CD4-positive, CD25-positive, alpha-beta regulatory T cell (primary cell): ENCODE data around the gene NYAP2. TPM values are rescaled to one million over a fixed set of nuclear protein-coding genes. Genes with fewer than 3 reads are reported as not detected.

Experiments used
- ATAC-seq, 2 donors: fragments of 150-1000 bp; cut with Tn5 transposase; one replicate each; pipeline ENCODE4 v1.10.0; 2021; ENCODE audit warnings: low read depth in 2 of 2, moderate number of reproducible peaks in 2 of 2, moderate library complexity in 1 of 2
- DNase-seq, 3 donors: peaks; one replicate each; pipeline versions ENCODE4 v3.0.0 to v3.0.0-alpha.2; 2012 to 2022; ENCODE audit warnings: mixed read lengths in 1 of 3
- H3K27ac ChIP-seq: one replicate; pipeline ENCODE4 v1.7.0; 2013; ENCODE audit warnings: mild to moderate bottlenecking, low read length; ENCODE audit not compliant: insufficient read depth, poor library complexity, severe bottlenecking
- H3K27me3 ChIP-seq: one replicate; pipeline ENCODE4 v1.7.0; 2013; ENCODE audit warnings: low read length; ENCODE audit not compliant: control insufficient read depth, insufficient read depth
- H3K36me3 ChIP-seq: one replicate; pipeline ENCODE4 v1.7.0; 2013; ENCODE audit warnings: mild to moderate bottlenecking, low read length, moderate library complexity; ENCODE audit not compliant: control insufficient read depth, insufficient read depth
- H3K4me1 ChIP-seq: 2 replicates; pipeline ENCODE4 v1.7.0; 2013; ENCODE audit warnings: mild to moderate bottlenecking, low read length; ENCODE audit not compliant: insufficient read depth, control insufficient read depth, poor library complexity, severe bottlenecking
- H3K4me3 ChIP-seq: one replicate; pipeline ENCODE4 v1.7.0; 2013; ENCODE audit warnings: low read depth, mild to moderate bottlenecking, low read length, moderate library complexity
- H3K9me3 ChIP-seq, 2 experiments: 1 replicate in 1 of 2; 2 replicates in 1 of 2; pipeline ENCODE4 v1.7.0; 2013; ENCODE audit warnings: low read length in 2 of 2, mild to moderate bottlenecking in 1 of 2, moderate library complexity in 1 of 2; ENCODE audit not compliant: control insufficient read depth in 2 of 2
- H3K27ac Mint-ChIP-seq, 3 donors: one replicate each; pipeline ENCODE4 v1.8.0; 2020 to 2022; ENCODE audit warnings: mild to moderate bottlenecking in 3 of 3, mixed read lengths in 3 of 3, moderate library complexity in 2 of 3
- H3K27me3 Mint-ChIP-seq: one replicate; pipeline ENCODE4 v1.8.0; 2022; ENCODE audit warnings: mild to moderate bottlenecking, mixed read lengths
- H3K36me3 Mint-ChIP-seq: one replicate; pipeline ENCODE4 v1.8.0; 2020; ENCODE audit warnings: mixed read lengths
- H3K4me1 Mint-ChIP-seq, 4 donors: one replicate each; pipeline ENCODE4 v1.8.0; 2020 to 2022; ENCODE audit warnings: mixed read lengths in 4 of 4, mild to moderate bottlenecking in 1 of 4
- H3K4me3 Mint-ChIP-seq, 4 donors: one replicate each; pipeline ENCODE4 v1.8.0; 2020 to 2022; ENCODE audit warnings: mild to moderate bottlenecking in 4 of 4, mixed read lengths in 4 of 4, moderate library complexity in 3 of 4
- H3K9me3 Mint-ChIP-seq, 7 donors: one replicate each; pipeline ENCODE4 v1.8.0; 2020 to 2022; ENCODE audit warnings: mixed read lengths in 7 of 7, mild to moderate bottlenecking in 3 of 7, moderate library complexity in 2 of 7
- polyA plus RNA-seq, 4 donors: library from polyadenylated mRNA; unstranded; fragments of 300-500 nt; fragmentation: Illumina TruSeq; gene quantifications; one replicate each; pipeline ENCODE4 v1.2.3, GENCODE V29; 2021
- total RNA-seq: library from RNA; stranded (reverse); gene quantifications from one replicate; pipeline ENCODE4 v1.2.3, GENCODE V29; 2022

The NYAP2 gene
- total and polyA plus RNA-seq, 5 donors from 2014 or later = 0.20 TPM; not detected in 4

DNA sequence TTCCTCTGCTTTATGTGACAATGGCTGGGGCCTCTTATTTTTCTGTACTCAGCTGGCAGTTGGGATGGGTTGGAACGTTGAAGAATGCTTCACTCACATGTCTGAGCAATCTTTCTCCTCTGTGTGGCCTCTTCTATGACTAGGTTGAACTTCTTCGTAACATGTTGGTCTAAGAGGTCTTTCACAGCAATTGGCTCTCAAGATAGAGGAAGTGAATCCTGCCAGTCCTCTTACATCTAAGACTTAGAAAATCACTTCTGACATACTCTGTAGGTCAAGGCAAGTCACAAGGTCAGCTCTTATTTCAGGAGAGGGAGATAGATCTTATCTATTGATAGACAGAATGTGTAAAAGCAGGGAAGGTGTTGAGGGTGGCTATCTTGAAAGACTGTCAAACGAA is 174.1 kb downstream of the NYAP2 start:
- Mint-ChIP-seq H3K27me3 (no peaks in the 10 kb centered on the region), H3K27ac (no peak overlapping the region), H3K4me1 (no peaks in the 10 kb centered on the region), H3K4me3 (no peak overlapping the region), H3K36me3 (no peaks in the 10 kb centered on the region), H3K9me3 (peaks cover 0 to 8% (median 4%) of the 10 kb centered on the region in 7 donors)
- ATAC-seq (no peak), DNase-seq (no peak)
- H3K4me3 ChIP-seq = no peak overlapping the region
- H3K27me3 ChIP-seq = no peaks in the 10 kb centered on the region
- H3K27ac ChIP-seq = no peak overlapping the region
- H3K4me1 ChIP-seq = no peaks in the 10 kb centered on the region
- H3K36me3 ChIP-seq = no peaks in the 10 kb centered on the region
- H3K9me3 ChIP-seq = no peaks in the 10 kb centered on the region

DNA sequence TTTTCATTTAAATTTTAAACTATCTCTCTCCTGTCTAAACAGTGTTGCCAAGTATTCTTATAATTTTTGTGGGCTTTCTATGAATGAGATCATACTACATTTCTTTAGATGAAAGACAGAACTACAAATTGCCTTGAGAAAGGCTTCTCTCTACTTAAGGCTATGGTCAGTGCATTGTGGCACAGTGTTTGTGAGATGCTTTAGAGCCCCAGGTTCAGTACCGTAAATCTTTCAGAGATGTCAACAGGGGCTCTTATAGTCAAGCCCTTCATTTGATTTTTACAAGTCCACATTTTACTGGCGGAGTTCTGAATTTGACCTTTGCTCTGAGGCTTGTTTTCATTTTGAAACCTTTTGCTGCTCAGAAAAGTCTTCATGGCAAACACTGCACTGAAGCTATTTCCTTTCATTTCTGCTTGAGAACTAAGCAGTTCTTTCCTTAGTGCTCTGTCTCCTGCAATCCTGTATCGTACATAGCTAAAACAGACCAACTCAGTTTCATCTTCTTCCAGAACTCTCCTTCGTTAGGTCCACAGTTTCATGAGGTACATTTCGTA is 175.2 kb downstream of the NYAP2 start:
- no peaks in the 10 kb centered on the region for H3K4me1 Mint-ChIP-seq
- H3K27ac ChIP-seq = no peak overlapping the region
- H3K27me3 Mint-ChIP-seq = no peaks in the 10 kb centered on the region
- no peaks in the 10 kb centered on the region for H3K36me3 ChIP-seq
- no peaks in the 10 kb centered on the region for H3K36me3 Mint-ChIP-seq
- no peaks in the 10 kb centered on the region for H3K4me1 ChIP-seq
- H3K27me3 ChIP-seq = no peaks in the 10 kb centered on the region
- no peak overlapping the region for H3K4me3 Mint-ChIP-seq
- no peak overlapping the region for H3K27ac Mint-ChIP-seq
- H3K9me3 Mint-ChIP-seq = peaks cover 0 to 8% (median 3%) of the 10 kb centered on the region in 7 donors
- ATAC-seq = no peak
- H3K9me3 ChIP-seq = no peaks in the 10 kb centered on the region
- no peak for DNase-seq
- no peak overlapping the region for H3K4me3 ChIP-seq

GRCh38 chr2:225581135-225581534 is 181.6 kb downstream of the NYAP2 start:
- no peak overlapping the region for H3K4me3 Mint-ChIP-seq
- no peak overlapping the region for H3K4me3 ChIP-seq
- no peaks in the 10 kb centered on the region for H3K27me3 Mint-ChIP-seq
- no peaks in the 10 kb centered on the region for H3K4me1 Mint-ChIP-seq
- H3K36me3 ChIP-seq = no peaks in the 10 kb centered on the region
- no peaks in the 10 kb centered on the region for H3K36me3 Mint-ChIP-seq
- no peaks in the 10 kb centered on the region for H3K4me1 ChIP-seq
- DNase-seq (no peak), ATAC-seq (no peak)
- H3K27me3 ChIP-seq = no peaks in the 10 kb centered on the region
- no peak overlapping the region for H3K27ac ChIP-seq
- no peaks in the 10 kb centered on the region for H3K9me3 ChIP-seq
- peaks cover 0 to 6% (median 0%) of the 10 kb centered on the region in 7 donors for H3K9me3 Mint-ChIP-seq
- no peak overlapping the region for H3K27ac Mint-ChIP-seq

DNA sequence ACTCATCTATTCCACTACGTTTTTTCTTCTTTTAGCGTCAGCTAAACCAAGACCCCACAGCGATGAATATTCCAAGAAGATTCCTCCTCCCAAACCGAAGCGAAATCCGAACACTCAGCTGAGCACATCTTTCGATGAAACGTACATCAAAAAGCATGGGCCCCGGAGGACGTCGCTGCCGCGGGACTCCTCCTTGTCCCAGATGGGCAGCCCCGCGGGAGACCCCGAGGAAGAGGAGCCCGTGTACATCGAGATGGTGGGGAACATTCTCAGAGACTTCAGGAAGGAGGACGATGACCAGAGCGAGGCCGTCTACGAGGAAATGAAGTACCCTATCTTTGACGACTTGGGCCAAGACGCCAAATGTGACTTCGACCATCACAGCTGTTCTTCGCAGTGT is 182.4 kb downstream of the NYAP2 start:
- no peak overlapping the region for H3K27ac ChIP-seq
- Mint-ChIP-seq H3K27me3 (no peaks in the 10 kb centered on the region), H3K27ac (no peak overlapping the region), H3K4me3 (no peak overlapping the region), H3K36me3 (no peaks in the 10 kb centered on the region), H3K4me1 (no peaks in the 10 kb centered on the region), H3K9me3 (peaks cover 0 to 6% (median 0%) of the 10 kb centered on the region in 7 donors)
- H3K4me3 ChIP-seq = no peak overlapping the region
- no peaks in the 10 kb centered on the region for H3K27me3 ChIP-seq
- H3K36me3 ChIP-seq = no peaks in the 10 kb centered on the region
- ATAC-seq = no peak
- H3K4me1 ChIP-seq = no peaks in the 10 kb centered on the region
- H3K9me3 ChIP-seq = no peaks in the 10 kb centered on the region
- DNase-seq = no peak

DNA sequence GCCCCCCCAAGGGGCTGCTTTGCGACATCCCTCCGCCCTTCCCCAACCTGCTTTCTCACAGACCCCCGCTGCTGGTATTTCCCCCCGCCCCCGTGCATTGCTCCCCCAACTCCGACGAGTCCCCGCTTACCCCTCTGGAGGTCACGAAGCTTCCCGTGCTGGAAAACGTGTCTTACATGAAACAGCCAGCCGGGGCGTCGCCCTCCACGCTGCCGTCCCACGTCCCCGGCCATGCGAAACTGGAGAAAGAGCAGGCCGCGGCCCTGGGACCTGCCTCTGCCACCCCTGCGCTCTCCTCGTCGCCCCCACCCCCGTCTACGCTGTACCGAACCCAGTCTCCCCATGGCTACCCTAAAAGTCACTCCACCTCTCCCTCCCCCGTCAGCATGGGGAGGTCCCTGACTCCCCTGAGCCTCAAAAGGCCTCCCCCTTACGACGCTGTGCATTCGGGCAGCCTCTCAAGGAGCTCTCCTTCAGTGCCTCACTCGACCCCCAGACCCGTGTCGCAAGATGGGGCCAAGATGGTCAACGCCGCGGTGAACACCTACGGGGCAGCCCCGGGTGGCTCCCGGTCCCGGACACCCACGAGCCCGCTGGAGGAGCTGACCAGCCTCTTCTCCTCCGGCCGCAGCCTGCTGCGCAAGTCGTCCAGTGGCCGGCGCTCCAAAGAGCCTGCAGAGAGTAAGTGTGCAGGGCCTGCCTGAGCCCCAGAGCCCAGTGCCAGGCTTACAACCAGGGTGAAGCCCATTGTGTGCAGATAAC is 183.0 kb downstream of the NYAP2 start:
- no peak overlapping the region for H3K4me3 Mint-ChIP-seq
- Histone ChIP-seq H3K27me3 (no peaks in the 10 kb centered on the region), H3K4me3 (no peak overlapping the region), H3K36me3 (no peaks in the 10 kb centered on the region), H3K9me3 (no peaks in the 10 kb centered on the region), H3K27ac (no peak overlapping the region), H3K4me1 (no peaks in the 10 kb centered on the region)
- H3K9me3 Mint-ChIP-seq = peaks cover 0 to 6% (median 0%) of the 10 kb centered on the region in 7 donors
- H3K4me1 Mint-ChIP-seq = no peaks in the 10 kb centered on the region
- no peaks in the 10 kb centered on the region for H3K27me3 Mint-ChIP-seq
- DNase-seq (no peak), ATAC-seq (no peak)
- no peaks in the 10 kb centered on the region for H3K36me3 Mint-ChIP-seq
- no peak overlapping the region for H3K27ac Mint-ChIP-seq

DNA sequence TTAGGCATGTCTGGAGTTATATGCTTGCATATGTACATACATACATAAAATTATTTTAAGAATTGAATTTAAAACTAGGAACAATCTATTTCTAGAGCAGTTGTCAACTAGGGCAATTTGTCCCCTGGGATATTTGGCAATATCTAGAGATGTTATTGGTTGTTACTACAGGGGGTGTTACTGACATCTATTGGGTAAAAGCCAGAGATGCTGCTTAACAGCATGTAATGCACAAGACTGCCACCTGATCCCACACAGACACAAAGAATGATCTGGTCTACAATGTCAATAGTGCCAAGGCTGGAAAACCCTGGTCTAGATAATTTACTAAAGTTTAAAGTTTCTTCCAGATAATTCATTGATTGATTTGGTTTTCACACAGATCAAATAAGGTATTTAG is 185.3 kb downstream of the NYAP2 start:
- Mint-ChIP-seq H3K36me3 (no peaks in the 10 kb centered on the region), H3K27me3 (no peaks in the 10 kb centered on the region), H3K9me3 (peaks cover 0 to 3% (median 0%) of the 10 kb centered on the region in 7 donors), H3K27ac (no peak overlapping the region), H3K4me1 (no peaks in the 10 kb centered on the region), H3K4me3 (no peak overlapping the region)
- H3K4me3 ChIP-seq = no peak overlapping the region
- H3K27me3 ChIP-seq = no peaks in the 10 kb centered on the region
- DNase-seq (no peak), ATAC-seq (no peak)
- H3K4me1 ChIP-seq = no peaks in the 10 kb centered on the region
- no peaks in the 10 kb centered on the region for H3K9me3 ChIP-seq
- no peaks in the 10 kb centered on the region for H3K36me3 ChIP-seq
- no peak overlapping the region for H3K27ac ChIP-seq

DNA sequence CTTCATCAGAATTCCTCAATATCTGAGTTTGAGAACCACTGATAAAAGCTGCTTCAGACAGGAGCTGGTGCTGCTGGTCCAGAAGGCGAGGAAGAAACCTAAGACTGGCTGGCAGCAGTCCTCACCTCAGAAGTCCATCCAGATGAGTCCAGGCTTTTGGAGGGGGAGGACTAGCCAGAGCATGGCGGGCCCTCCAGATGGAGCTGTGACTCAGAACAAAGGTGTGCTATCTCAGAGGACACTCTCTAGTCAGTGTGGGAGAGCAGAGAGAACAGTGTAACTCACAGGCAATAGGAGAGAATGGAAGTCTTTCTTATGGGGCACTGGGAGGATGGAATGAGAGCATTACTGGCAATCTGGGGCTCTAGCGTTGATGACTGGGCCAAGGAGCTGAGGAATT is 191.4 kb downstream of the NYAP2 start:
- Mint-ChIP-seq H3K27me3 (no peaks in the 10 kb centered on the region), H3K4me1 (no peaks in the 10 kb centered on the region), H3K36me3 (no peaks in the 10 kb centered on the region), H3K9me3 (no peaks in the 10 kb centered on the region), H3K27ac (no peak overlapping the region), H3K4me3 (no peak overlapping the region)
- DNase-seq = no peak
- Histone ChIP-seq H3K4me3 (no peak overlapping the region), H3K27ac (no peak overlapping the region), H3K9me3 (no peaks in the 10 kb centered on the region), H3K27me3 (no peaks in the 10 kb centered on the region), H3K36me3 (no peaks in the 10 kb centered on the region), H3K4me1 (no peaks in the 10 kb centered on the region)
- ATAC-seq = no peak

GRCh38 chr2:225597911-225598310 is 198.4 kb downstream of the NYAP2 start:
- H3K36me3 Mint-ChIP-seq = no peaks in the 10 kb centered on the region
- no peaks in the 10 kb centered on the region for H3K27me3 Mint-ChIP-seq
- Histone ChIP-seq H3K27ac (no peak overlapping the region), H3K27me3 (no peaks in the 10 kb centered on the region), H3K36me3 (no peaks in the 10 kb centered on the region), H3K4me3 (no peak overlapping the region), H3K4me1 (no peaks in the 10 kb centered on the region), H3K9me3 (no peaks in the 10 kb centered on the region)
- DNase-seq (no peak), ATAC-seq (no peak)
- H3K4me3 Mint-ChIP-seq = no peak overlapping the region
- no peak overlapping the region for H3K27ac Mint-ChIP-seq
- peaks cover 0 to 5% (median 0%) of the 10 kb centered on the region in 7 donors for H3K9me3 Mint-ChIP-seq
- H3K4me1 Mint-ChIP-seq = no peaks in the 10 kb centered on the region
